H1 (cell line): ENCODE measurements around the gene ADAMTS6. TPM values are rescaled to one million over a fixed set of nuclear protein-coding genes. Genes with fewer than 3 reads are reported as not detected.

Experiments used
- EZH2 ChIP-seq: fragments of 200-600 bp; sonication (generic); IDR thresholded peaks from 2 replicates; pipeline ENCODE4 v1.7.1; 2012; ENCODE audit warnings: low read depth, mild to moderate bottlenecking, moderate library complexity, low read length, inconsistent platforms; ENCODE audit not compliant: severe bottlenecking
- NANOG ChIP-seq: IDR thresholded peaks from 2 replicates; pipeline ENCODE4 v1.6.1; 2011; ENCODE audit warnings: low read length, low read depth, mild to moderate bottlenecking, inconsistent platforms; ENCODE audit not compliant: insufficient read depth, poor library complexity, severe bottlenecking
- polyA plus RNA-seq, 7 experiments: library from polyadenylated mRNA; depleted of rRNA in 3 of 7; stranded (reverse) in 5 of 7; unstranded in 2 of 7; fragments of >200 nt in 5 of 7; fragments of 200-250 nt in 2 of 7; gene quantifications; 1 replicate in 5 of 7; 2 replicates in 1 of 7; 4 replicates in 1 of 7; pipeline versions ENCODE4 v1.2.1 to v1.2.3, GENCODE V29; 2011 to 2013; ENCODE audit warnings: missing spikeins in 2 of 7, mixed read lengths in 2 of 7
- total RNA-seq: library from RNA; stranded (reverse); fragmentation: NEBNext Ultra II Directional; extraction: Animal tissue kit (Norgen Biotek cat#: 25700); gene quantifications from 2 replicates; pipeline ENCODE4 v1.2.1, GENCODE V29; 2021

Gene ADAMTS6
- total and polyA plus RNA-seq, 2 of the 8 experiments (the other 6 are each of a cell fraction or from before 2014, with no cell fraction given) = 0.74 to 2.4 TPM

- TF ChIP-seq EZH2 (no peak), NANOG (no peak)
Observed at GRCh38 chr5:65192331-65192730, 289.4 kb downstream of the ADAMTS6 start (continued).
